ENCODE data around the gene C21orf58. TPM values are rescaled to one million over a fixed set of nuclear protein-coding genes. Genes with fewer than 3 reads are reported as not detected.

Gene C21orf58
- total RNA-seq, 4 donors from 2014 or later = 0.13 to 2.8 (median 1.2) TPM

GRCh38 chr21:46334351-46335140 lies 10.9 kb upstream of the C21orf58 start:
- Histone ChIP-seq H3K27ac (no peak overlapping the region), H3K9me3 (no peaks in the 10 kb centered on the region), H3K4me3 (no peak overlapping the region), H3K36me3 (peaks cover 0 to 85% of the 10 kb centered on the region in 2 donors), H3K4me1 (no peaks in the 10 kb centered on the region), H3K27me3 (no peaks in the 10 kb centered on the region)
- WGBS, 2 donors (ENCODE audit: low coverage in 1 of 2) = 80 to 92% methylated on average over 3 to 12 of the region's 12 CpGs
- TF ChIP-seq CTCF (IDR thresholded peaks at IDR 0.05) (no peak), POLR2A (IDR thresholded peaks at IDR 0.05) (no peak), EP300 (IDR thresholded peaks at IDR 0.05) (no peak), POLR2AphosphoS5 (IDR thresholded peaks at IDR 0.05) (no peak)
- ATAC-seq = no peak

DNA sequence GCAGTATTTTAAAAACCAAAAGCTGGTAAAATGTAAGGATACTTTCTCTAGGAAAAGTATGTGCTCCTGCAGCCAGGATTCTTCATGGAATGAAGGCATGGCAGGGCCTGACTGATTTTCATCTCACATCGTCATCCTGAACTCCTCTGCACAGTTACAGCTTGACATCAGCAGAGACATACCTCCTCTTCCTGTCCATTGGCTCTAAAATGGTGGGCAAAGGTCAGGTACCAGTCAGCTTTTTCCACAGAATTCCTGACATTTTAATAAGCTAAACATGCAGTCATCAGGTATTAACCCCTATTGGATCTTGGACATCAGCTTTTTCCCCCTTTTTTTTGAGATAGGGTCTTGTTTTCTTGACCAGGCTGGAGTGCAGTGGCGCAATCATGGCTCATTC lies 6.1 kb upstream of the C21orf58 start:
- TF ChIP-seq POLR2A (IDR thresholded peaks at IDR 0.05) (no peak), CTCF (IDR thresholded peaks at IDR 0.05) (no peak), EP300 (IDR thresholded peaks at IDR 0.05) (no peak), POLR2AphosphoS5 (IDR thresholded peaks at IDR 0.05) (no peak)
- 85 to 86% methylated on average over 1 to 2 of the region's 2 CpGs for WGBS, 2 donors (ENCODE audit: low coverage in 1 of 2)
- Histone ChIP-seq H3K4me1 (peaks cover 0 to 15% (median 4%) of the 10 kb centered on the region in 3 donors), H3K27ac (no peak overlapping the region), H3K27me3 (no peaks in the 10 kb centered on the region), H3K9me3 (no peaks in the 10 kb centered on the region), H3K4me3 (no peak overlapping the region), H3K36me3 (peaks cover 0 to 63% of the 10 kb centered on the region in 2 donors)
- ATAC-seq = no peak

- no peak for ATAC-seq
These were observed 4.5 kb upstream of the C21orf58 start for GRCh38 chr21:46328151-46328550.

DNA sequence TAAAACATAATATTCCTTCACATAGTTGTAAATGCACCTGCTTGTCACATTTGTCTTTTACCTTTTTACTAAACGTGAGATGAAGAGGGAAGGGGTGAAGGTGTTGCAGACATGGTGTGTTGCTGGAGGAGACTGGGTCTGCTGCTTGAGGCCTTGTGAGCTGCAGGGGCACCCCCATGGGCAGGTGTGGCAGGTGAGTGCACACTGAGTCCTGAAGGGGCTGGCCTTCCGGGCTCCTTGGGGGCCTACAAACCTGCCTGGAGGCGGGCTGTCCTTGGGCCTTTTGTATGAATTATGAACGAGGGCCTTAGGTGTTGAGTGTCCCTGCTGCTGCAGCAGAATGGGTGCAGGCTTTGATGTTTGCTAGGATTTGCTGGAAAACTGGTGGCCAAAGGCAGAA lies 4.0 kb upstream of the C21orf58 start:
- ATAC-seq = no peak
- no peak for TF ChIP-seq CTCF (IDR thresholded peaks at IDR 0.05)
- TF ChIP-seq EP300 (IDR thresholded peaks at IDR 0.05) = no peak
- no peak for TF ChIP-seq POLR2AphosphoS5 (IDR thresholded peaks at IDR 0.05)
- no peak for TF ChIP-seq POLR2A (IDR thresholded peaks at IDR 0.05)
- peaks cover 0 to 23% (median 10%) of the 10 kb centered on the region in 3 donors for H3K4me1 ChIP-seq
- H3K36me3 ChIP-seq = peaks cover 0 to 48% of the 10 kb centered on the region in 2 donors
- H3K27me3 ChIP-seq = no peaks in the 10 kb centered on the region
- H3K9me3 ChIP-seq = no peaks in the 10 kb centered on the region
- H3K27ac ChIP-seq = no peak overlapping the region
- 83% methylated on average over 1 of the region's 4 CpGs; no CpG with 5 or more reads in 1 of the 2 donors for WGBS, 2 donors (ENCODE audit: low coverage in 1 of 2)
- H3K4me3 ChIP-seq = no peak overlapping the region

More at GRCh38 chr21:46328151-46328550, 4.5 kb upstream of the C21orf58 start:
- peaks cover 0 to 19% (median 6%) of the 10 kb centered on the region in 3 donors for H3K4me1 ChIP-seq
- no peak overlapping the region for H3K4me3 ChIP-seq
- TF ChIP-seq EP300 (IDR thresholded peaks at IDR 0.05) (no peak), CTCF (IDR thresholded peaks at IDR 0.05) (no peak), POLR2AphosphoS5 (IDR thresholded peaks at IDR 0.05) (no peak), POLR2A (IDR thresholded peaks at IDR 0.05) (no peak)
- H3K36me3 ChIP-seq = peaks cover 0 to 53% of the 10 kb centered on the region in 2 donors
- H3K9me3 ChIP-seq = no peaks in the 10 kb centered on the region
- WGBS, 2 donors (ENCODE audit: low coverage in 1 of 2) = 50 to 77% methylated on average over 2 to 5 of the region's 5 CpGs
- H3K27ac ChIP-seq = no peak overlapping the region
- H3K27me3 ChIP-seq = no peaks in the 10 kb centered on the region
